HT-29 (cell line): ENCODE results near the gene PAK5. TPM values are rescaled to one million over a fixed set of nuclear protein-coding genes. Genes with fewer than 3 reads are reported as not detected.

Source experiments
- DNase-seq: peaks from one replicate; pipeline ENCODE4 v3.0.0-alpha.2; 2015; ENCODE audit warnings: low spot score
- total RNA-seq: library from RNA; depleted of rRNA; stranded (reverse); fragments of >200 nt; shearing (Covaris generic); gene quantifications from 2 replicates; pipeline ENCODE4 v1.2.3, GENCODE V29; 2014

The PAK5 gene
- total RNA-seq, 1 experiment from 2014 or later: not detected

DNA sequence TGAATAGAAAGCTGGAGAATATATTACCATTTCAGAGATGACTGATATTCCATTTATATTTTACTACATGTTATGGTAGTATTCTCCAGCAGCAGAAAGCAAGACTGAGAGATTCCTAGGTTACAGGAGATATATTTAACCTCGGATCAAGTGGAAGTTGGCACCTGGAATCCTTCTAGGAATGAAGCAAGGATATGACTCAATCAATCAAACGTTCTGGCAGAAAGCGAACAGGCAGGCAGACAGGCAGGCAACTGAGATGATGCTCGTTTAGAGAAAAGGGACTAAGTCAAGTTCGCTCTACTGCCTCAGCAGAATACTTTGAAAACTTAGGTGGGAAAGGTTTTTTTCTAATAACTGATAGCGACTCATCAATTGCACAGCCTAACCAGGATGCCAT lies 46.2 kb downstream of the PAK5 start:
- DNase-seq: no peak

DNA sequence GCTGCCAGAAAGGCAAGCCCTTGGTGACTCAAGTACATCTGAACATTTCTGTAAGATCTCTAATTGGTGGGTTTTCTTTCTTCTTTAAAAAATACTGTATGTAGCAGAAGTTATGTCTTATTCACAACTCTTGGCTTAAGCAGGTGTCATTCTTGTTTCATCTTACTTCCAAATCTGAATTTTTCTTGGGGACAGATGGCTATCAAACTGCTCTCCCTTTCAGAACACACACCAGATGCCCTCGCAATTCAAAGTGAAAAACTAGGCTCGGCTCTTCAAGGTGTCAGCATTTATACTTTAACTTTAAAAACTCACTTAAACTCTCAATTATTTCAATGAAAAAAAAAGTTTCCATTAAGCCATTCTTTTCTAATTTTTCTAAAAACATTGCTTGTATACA lies 49.7 kb downstream of the PAK5 start:
- DNase-seq: no peak

DNA sequence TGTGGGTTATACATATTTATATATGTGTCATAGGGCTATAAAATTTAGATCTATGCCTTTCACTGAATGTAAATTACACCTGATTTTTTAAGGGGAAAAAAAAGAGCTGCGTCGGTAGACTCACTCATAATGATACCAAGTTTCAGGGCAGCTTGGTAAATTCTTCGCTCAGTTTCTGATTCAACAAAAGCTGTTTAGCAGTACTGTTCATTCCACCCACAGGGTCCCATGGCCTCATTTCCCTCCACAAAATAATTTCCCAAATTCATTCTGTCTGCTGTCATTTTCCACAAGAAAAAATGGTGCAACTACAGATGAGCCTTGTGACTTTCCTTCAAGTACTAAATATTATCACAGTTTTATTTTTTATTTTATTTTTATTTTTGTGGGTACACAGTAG lies 63.7 kb downstream of the PAK5 start:
- no peak for DNase-seq

DNA sequence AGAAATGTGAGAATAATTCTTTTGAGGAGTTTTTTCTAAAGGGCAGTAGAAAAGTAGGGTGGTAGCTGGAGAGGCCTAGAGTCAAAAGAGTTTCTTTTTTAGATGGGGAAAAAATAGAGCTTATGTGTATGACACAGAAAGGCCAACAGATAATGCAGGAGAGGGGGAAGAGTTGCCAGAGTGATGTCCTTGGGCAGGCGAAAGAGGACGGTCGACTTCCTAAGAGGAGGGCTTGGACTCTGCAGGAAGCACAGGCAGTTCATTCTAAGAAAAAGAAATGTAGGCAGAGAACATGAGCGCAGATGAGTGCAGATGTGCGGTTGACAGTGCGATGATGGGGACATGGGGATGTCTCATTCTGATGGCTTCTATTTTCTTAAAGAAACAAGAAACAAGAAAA lies 68.9 kb downstream of the PAK5 start:
- DNase-seq: no peak

DNA sequence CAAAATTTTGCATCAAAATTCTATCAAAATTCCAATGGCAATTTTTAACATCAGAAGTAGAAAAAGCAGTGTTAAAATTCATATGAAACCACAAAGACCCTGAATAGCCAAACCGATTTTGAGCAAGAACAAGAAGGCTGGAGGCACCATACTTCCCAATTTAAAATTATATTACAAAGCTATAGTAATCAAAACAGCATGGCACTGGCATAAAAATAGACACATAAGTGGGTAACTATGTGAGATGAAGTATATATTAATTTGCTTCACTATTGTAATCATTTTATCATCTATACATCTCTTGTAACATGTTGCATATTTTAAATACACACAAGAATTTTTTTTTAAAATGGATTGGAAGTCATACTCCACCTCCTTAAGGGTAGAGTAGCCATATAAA lies 77.4 kb downstream of the PAK5 start:
- DNase-seq: no peak

DNA sequence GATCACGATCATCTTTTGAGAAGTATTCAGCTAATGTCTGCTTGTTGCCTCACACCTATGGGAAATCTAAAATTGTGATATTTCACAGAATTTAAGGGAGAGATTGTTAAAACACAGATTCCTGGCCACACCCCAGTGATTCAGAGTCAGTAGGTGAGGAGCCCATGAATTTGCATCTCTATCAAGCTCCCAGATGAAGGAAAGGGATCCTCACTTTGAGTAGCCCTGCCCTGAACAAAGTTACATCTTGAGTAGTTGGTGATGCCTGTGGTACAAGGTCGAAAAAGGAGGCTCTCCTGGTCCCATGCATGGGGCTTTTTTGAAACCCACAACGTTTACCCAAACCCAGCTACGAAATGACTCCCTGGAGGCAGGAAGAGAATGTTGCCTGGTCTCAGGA lies 79.5 kb downstream of the PAK5 start:
- no peak for DNase-seq

DNA sequence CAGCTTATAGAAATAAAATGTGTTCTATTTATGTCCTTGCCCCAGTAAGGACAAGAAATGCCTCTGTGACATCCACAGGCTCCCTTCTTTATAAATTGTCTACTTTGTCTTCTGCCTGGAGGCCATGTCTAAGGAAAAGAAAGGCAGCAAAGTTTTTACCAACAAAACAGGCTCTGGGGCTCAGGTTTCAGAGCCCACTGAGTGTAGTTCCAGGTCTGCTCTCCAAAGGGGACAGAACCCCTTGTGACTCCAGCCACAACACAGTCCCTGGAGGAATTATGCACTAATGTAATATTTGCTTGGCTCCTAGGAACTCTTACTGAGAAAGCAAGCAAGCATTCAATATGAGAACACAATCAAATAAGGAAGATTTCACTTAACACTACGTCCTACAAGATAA lies 80.1 kb downstream of the PAK5 start:
- no peak for DNase-seq

DNA sequence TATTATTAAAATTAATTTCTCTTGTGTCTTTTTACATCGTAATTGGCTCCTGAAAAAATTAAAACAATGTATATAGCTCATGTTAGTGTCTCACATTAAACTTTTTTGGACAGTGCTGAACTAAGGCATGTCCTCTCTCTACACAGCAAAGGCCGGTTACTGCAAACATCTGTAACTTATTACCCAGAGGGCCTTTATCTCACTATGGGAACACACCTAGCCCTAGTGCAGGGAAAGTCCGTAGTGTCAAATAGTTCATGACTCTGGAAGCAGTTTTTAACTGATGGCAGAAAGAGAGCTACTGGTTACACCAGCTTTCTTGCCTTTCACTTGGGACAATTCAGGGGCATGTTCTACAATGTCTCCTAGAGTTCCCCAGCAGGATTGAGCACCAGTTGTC lies 82.2 kb downstream of the PAK5 start:
- DNase-seq: no peak

DNA sequence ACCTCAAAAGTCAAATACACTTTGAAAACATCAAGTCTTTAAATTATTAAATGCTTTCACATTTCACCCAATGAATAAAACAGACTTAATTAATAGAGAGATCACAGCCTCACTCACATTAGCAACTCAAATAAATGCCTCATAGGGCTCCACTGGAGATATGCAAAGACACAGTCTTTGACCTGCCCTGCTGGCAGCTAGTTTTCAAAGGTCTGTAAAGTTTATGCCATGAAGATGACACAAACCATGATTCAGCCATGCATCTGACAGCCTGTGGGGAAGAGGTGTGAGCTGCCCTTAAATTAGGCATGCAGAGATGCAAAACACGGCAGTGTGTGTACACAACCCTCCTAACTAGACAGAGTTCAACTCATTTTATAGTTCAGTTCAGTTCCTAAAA lies 83.6 kb downstream of the PAK5 start:
- no peak for DNase-seq

DNA sequence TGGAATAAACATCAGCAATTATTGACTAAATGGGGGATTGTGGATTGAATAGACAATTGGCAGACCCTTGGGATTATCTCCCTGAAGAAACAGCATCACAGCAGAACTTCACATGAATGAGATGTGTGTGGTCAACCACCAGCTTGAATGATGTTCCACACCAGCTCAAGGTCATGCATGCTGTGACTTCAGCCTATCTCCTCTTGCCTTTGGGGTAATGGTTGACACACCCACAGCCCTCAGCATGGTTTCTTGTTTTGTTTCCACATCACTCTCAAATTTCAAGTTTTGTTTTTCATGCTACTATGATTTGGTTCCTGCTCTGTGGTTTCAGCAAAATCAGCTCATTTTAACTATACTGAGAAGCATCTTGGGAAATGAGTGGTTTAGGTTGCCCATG lies 94.3 kb downstream of the PAK5 start:
- DNase-seq: no peak

DNA sequence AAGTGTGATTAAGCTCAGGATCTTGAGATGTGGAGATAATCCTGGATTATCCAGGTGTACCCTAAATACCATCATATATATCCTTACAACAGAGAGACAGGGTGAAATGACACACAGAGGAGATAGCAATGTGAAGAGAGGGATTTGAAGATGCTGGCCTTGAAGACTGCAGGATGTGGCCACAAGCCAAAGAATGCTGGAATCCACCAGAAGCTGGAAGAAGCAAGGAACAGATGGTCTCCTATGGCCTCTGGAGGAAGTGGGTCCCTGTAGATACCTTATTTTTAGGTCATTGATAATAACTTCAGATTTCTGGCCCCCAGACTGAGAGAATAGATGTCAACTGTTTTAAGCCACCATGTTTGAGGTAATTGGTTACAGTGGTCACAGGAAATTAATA lies 95.0 kb downstream of the PAK5 start:
- no peak for DNase-seq

DNA sequence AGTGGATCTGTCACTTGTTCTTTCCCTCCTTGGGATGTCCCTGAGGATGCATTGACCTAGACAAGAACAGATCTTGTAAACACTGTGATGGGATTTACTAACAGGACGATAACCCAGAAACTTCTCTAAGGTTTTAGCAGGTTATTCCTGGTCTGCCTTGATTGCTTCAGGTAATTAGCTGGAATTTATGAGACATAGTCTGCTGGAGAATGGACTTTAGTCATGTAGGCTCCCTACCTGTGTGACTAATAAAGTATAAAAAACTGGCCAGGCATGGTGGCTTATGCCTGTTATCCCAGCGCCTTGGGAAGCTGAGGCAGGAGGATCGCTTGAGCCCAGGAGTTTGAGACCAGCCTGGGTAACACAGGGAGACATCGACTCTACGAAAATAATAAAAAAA lies 96.1 kb downstream of the PAK5 start:
- DNase-seq: no peak

DNA sequence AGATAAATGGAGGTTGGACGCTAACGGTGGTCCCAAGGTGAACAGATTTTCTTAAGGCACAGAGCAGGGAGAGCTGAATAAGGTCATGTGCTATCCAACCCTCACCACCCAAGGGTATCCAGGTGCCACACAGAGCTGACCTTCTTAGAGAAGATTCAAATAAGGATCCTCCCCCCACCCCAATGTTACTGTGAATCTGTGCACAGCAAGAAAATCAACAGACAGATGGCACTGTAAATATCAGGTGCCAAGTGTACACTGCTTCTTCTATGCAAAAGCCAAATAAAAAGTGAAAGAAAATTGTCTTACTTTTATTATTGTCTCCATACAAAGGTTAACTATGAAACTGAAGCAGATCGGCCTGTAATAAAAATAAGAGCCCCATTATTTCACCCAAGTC lies 96.9 kb downstream of the PAK5 start:
- DNase-seq: no peak

DNA sequence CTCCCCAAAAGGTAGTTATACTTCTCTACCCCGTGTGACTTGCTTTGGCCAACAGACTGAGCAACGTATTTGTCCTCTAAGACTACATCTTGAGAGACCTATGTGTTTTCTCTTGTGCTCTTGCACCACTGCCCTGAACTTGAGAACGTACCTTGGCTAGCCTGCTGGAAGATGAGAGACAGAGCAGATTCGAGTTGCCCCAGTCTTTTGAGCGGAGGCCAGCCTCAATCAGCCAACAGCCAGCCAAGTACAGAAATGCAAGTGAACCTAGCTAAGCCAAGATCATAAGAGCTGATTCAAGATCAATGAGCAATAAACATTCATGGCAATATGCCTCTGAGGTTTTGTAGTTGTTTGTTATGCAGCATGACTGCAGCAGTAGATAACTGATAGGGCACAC lies 98.4 kb downstream of the PAK5 start:
- no peak for DNase-seq

DNA sequence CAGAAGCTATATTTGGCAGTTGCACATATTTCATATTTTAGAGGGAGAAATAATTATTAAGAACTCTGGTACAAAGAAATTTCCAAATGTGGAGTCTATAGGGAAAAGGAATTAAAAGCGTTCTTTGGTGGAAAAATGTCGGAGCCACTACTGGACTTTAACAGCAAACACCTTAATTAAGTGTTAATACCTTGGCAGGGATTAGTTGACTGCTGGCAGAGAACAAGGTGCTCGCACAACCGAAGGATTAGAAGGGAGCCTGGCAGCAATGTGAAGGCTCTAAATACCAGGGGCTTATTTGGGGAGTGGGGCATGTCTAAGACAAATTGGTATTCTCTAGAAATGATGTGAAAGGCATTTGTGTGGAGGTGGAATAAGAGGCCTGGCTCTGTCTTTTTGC lies 98.9 kb downstream of the PAK5 start:
- DNase-seq: no peak

DNA sequence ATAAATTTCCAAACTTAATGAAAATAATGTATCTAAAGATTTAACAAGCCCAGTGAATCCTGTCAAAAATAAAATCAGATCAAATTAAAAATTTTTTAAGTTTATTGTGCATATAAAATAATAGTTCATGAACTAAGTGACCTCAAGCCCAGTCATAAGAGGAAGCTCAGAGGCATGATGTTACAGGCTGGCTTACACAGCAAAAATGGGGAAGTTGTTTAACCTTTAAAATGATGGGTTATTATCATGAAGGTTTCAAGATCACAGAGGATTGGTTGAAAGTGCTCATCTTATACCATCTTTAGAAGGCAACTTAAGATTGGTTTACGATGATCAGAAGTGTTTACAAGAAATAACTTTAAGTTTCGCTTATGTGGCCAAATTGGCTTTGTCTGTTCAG lies 102.5 kb downstream of the PAK5 start:
- DNase-seq: no peak

DNA sequence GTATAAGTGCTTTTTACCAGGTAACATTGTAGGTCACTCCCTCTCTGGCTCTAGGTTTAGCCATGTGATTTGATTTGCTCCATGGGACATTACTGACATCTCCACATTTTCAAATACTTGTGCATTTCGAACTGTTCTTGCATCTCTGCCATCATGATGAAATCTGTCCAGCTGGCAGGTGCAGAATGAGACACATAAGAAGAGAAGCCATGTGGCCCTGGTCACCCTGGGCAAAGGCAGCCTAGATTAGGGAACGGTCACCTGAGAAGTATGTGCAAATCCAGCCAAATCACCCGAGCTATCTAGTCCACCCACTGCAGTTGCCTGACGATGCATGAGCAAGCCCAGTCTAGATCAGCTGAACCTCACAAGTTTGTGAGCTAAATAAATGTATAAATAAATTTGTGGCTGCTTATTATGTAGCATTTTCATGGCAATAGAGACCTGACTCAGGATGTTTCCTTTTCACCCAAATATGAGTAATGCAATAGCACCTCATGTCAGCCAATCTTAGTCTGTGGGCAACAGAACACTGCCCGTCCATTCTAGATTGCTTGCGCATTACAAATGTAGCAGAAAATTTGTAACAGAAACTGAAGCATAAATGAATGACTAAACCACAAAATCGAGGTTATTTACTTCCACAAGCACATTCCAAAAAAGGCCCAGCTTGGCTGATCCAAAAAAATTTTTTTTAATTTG lies 115.2 kb downstream of the PAK5 start:
- no peak for DNase-seq

DNA sequence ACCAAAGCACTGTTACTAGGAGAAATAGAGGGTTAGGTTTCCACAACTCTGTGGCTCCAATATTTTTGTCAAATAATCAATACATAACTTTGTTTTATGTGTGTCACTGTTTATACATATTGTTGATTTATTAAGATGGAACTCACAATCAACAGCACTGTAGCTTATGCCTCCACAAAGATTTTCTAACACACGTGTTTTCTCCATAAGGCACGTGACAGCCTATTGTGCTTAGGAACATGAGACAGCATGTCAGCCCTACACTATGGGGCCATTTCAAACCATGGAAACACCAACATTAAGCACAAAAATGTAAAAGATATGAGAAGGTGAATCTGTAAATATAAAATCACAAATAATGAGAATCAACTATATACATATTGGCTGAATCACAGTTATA lies 127.0 kb downstream of the PAK5 start:
- DNase-seq: no peak

DNA sequence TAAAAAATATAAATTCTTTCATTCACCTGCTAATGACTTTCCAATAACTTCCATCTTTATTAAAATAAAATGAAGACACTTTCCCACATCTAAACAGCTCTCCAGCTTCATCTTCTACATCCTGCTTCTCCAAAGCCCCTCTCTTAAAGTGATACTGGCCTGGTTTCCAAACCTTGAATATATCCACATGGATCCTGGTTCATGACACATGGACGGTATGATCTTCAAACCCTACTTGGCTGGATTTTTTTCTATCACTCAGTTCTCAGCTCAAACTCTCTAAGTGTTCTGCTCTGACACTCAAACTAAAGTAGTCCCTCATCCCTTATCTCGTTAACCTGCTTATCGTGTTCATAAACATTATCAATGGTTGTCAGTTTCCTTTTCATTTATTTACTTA lies 128.2 kb downstream of the PAK5 start:
- no peak for DNase-seq

DNA sequence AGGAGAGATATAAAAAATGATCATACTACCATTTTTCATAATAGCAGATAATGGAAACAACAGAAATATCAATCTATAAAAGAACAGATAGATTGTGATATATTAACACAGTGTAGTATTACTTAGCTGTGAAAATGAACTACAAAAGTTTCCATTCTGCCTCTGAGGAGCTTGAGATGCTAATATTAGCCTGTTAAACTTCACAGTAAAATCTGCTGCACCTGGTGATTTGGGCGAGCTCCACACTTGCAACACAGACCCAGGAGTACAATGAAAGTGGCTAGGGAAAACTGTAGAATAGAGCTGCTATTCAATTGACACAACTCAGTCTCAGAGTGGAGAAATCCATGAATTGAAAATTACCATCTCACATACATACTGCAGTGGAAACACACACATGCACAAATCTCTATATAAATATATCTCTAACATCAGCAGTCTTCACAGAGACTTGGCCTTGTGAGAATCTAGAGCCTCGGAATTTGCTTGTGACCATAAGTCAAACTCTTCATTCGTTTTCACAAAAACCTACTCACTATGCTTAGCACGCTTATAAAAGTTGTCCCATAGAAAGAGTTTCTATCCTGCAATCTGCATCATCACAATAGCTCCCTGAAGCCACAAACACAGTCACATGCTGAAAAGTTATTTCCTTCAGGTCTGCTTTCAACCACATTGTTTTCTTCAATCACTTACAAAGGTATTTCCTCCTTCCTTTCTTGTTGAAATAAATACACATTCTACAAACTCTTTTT lies 133.0 kb downstream of the PAK5 start:
- no peak for DNase-seq

DNA sequence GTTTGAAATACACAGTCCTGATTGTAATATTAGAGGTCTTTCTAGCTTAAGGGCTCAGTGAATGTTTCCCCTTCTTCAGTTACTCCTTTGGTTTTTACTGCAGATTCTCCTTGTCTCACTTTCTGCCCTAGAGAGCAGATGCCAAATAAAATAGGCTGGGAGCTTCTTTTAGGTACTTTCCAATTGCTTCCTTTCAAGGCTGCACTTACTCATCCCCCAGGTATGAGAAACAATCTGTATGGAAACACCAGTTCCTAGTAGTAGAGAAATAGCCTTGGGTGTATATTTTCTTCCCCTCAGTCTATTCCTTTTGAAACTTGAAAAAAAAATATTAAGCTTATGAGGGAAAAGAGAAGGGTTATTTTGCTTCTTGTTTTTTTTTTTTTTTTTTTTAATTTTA lies 139.7 kb downstream of the PAK5 start:
- no peak for DNase-seq

DNA sequence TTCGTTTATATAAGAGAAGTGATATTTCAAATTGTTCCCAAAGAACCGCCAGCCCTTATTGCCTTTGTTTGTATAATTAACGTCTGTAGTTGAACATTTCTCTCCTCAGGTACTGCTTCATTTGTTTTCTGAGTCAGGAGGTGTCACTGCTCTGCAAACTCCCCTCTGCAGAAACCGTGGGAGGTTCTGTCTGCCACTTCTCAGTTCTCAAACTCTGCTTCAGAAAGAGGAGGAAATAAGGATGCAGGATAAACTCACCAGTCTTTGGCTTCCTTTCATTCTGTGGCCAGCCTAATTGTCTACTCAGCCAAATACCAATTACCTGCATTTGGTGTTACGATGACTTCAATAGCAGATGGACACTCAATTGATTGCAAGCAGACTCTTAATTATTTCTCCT lies 149.8 kb downstream of the PAK5 start:
- DNase-seq: no peak

DNA sequence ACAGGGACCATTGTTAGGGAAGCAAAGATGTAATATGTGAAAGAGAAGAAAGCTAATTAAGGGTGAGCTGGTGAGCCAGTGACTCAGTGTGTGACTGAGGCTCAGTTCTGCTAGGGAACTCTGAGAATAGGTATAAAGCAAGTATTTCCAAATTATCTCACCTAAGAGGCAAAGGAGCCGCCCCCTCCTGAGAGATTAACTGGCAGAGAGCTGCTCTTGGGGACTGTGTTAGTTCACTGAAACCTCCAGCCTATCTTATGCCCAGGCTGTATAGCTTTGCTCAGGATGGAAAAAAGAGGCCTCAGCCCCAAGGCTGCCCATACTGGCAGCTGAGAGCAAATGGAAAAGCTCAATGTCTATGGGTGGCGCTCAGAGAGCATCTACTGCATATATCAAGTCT lies 152.0 kb downstream of the PAK5 start:
- DNase-seq: no peak

DNA sequence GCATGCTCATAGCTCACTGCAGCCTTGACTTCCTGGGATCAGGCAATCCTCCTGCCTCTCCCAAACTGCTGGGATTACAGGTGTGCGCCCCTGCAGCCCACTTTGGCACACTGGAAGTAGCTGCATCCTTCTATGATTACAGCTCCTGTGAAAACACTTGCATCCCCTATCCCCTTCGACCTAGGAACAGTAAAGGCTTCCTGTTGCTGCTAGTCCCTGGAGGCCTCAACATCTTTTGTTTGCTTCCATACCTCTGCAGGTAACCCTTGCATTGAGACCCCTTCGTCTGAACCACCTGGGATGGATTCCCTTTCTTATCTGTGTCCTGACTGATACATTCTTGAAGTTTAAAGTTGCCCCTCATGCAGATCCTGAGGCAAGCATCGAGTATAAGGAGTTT lies 152.4 kb downstream of the PAK5 start:
- no peak for DNase-seq
